ENCODE measurements around the gene DOCK1.

DNA sequence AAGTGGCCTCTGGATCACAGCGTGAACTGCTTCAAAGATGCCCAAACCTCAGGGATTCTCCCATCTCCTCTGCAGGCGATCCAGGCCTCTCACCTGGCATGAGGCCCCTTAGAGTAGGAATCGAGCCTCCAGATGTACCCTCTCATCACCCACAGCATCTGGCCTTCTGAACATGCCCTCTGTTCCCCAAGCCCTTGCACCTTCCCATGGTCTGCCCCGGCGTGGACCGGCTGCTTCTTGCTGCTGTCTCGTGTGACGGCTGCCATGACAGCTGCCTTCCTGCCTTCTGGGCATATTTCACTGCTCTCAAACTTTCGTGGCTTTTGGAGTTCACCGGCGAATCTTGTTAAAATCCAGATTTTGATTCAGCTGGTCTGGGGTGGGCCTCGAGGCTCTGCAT, 486.6 kb downstream of the DOCK1 start:
- TF ChIP-seq, protein P1, sequence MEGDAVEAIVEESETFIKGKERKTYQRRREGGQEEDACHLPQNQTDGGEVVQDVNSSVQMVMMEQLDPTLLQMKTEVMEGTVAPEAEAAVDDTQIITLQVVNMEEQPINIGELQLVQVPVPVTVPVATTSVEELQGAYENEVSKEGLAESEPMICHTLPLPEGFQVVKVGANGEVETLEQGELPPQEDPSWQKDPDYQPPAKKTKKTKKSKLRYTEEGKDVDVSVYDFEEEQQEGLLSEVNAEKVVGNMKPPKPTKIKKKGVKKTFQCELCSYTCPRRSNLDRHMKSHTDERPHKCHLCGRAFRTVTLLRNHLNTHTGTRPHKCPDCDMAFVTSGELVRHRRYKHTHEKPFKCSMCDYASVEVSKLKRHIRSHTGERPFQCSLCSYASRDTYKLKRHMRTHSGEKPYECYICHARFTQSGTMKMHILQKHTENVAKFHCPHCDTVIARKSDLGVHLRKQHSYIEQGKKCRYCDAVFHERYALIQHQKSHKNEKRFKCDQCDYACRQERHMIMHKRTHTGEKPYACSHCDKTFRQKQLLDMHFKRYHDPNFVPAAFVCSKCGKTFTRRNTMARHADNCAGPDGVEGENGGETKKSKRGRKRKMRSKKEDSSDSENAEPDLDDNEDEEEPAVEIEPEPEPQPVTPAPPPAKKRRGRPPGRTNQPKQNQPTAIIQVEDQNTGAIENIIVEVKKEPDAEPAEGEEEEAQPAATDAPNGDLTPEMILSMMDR (IDR thresholded peaks at IDR 0.05): no peak
- TF ChIP-seq, protein P2, sequence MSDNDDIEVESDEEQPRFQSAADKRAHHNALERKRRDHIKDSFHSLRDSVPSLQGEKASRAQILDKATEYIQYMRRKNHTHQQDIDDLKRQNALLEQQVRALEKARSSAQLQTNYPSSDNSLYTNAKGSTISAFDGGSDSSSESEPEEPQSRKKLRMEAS (IDR thresholded peaks at IDR 0.05; ENCODE audit: low read depth): no peak
- TF ChIP-seq SIN3A (IDR thresholded peaks at IDR 0.05; ENCODE audit: borderline replicate concordance, low read depth, low read length) (no peak), TAF1 (IDR thresholded peaks at IDR 0.05; ENCODE audit: borderline replicate concordance, low read depth, low read length) (no peak)
- TF ChIP-seq, protein P3, sequence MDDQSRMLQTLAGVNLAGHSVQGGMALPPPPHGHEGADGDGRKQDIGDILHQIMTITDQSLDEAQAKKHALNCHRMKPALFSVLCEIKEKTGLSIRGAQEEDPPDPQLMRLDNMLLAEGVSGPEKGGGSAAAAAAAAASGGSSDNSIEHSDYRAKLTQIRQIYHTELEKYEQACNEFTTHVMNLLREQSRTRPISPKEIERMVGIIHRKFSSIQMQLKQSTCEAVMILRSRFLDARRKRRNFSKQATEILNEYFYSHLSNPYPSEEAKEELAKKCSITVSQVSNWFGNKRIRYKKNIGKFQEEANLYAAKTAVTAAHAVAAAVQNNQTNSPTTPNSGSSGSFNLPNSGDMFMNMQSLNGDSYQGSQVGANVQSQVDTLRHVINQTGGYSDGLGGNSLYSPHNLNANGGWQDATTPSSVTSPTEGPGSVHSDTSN (IDR thresholded peaks at IDR 0.05): no peak
- TF ChIP-seq, protein P4, sequence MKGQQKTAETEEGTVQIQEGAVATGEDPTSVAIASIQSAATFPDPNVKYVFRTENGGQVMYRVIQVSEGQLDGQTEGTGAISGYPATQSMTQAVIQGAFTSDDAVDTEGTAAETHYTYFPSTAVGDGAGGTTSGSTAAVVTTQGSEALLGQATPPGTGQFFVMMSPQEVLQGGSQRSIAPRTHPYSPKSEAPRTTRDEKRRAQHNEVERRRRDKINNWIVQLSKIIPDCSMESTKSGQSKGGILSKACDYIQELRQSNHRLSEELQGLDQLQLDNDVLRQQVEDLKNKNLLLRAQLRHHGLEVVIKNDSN (IDR thresholded peaks at IDR 0.05; ENCODE audit: borderline replicate concordance, low read depth): no peak

Data from SK-N-SH (cell line).